GM12873 (cell line): ENCODE data around the gene MISP.

Experiments used
- CTCF ChIP-seq: IDR thresholded peaks from 2 replicates; pipeline ENCODE4 v1.5.1; 2012; ENCODE audit warnings: low read depth, mild to moderate bottlenecking, moderate library complexity, low read length, control low read depth; ENCODE audit not compliant: insufficient read depth; ENCODE audit errors: missing control alignments

Gene MISP

GRCh38 chr19:768424-768823 is 17.5 kb downstream of the MISP start:
- no peak for TF ChIP-seq CTCF

- no peak for TF ChIP-seq CTCF
These were observed 18.7 kb downstream of the MISP start for GRCh38 chr19:769616-770015.

- peak; percentile 66 for TF ChIP-seq CTCF
These were observed 20.4 kb downstream of the MISP start for GRCh38 chr19:771332-771785.

- TF ChIP-seq CTCF: no peak
These were observed 21.2 kb downstream of the MISP start for GRCh38 chr19:772063-772462.

GRCh38 chr19:772730-773436 is 22.0 kb downstream of the MISP start:
- TF ChIP-seq CTCF: no peak

- no peak for TF ChIP-seq CTCF
These were observed 25.6 kb downstream of the MISP start for GRCh38 chr19:776549-776948.

- TF ChIP-seq CTCF: no peak
These were observed 28.2 kb downstream of the MISP start for GRCh38 chr19:778910-779653.
